ENCODE data around the gene ANGPTL5.

- TF ChIP-seq POLR2A (IDR thresholded peaks at IDR 0.05) (no peak), POLR2AphosphoS5 (IDR thresholded peaks at IDR 0.05) (no peak)
Observed at GRCh38 chr11:101917226-101917625, 904 bp upstream of the ANGPTL5 start.

Measured in sigmoid colon (tissue), 4 donors.